ENCODE data around the gene RAC3.

RAC3 gene

DNA sequence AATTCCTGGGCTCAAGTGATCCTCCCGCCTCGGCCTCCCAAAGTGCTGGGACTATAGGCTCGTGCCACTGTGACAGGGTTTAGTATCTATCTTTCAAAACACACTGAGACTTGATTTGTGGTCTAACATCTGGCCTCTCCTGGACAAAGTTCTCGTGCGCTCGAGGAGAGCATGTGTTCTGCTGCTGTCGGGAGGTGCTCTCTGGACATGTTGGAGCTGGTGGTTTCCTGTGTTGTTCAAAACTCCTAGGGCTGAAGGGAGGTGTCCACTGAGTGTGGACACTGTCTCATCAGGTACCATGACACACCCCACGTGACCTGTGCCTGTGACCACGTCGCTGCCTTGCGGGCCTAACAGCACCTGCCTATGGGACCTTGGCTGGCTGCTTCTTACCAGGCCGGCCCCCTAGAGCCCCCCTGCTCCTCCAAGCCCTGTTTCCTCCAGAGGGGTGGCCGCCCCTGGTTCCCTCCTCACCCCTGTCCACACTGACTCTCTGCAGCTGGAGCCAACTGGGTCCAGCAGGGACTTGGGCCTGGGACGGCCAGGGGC is 14.5 kb downstream of the RAC3 start:
- no peak for DNase-seq

DNA sequence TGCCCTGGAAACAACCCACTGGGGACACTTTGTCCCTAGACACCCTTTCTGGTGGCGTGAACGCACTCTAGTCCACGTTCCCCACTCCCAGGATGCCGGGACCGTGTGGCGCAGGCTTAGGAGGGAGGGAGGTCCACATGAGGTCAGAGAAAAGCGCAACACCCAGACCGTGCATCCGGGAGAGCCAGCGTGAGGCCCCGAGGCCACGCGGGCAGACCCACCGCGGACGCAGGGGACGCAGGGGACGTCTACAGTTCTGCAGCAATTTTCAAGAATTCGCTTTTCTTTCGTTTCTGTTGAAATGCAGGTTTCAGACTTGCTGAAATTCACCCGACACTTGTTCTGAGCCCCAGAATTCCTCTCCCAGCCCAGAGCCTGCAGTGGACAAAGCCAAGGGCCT is 15.4 kb downstream of the RAC3 start:
- DNase-seq, result no peak

DNA sequence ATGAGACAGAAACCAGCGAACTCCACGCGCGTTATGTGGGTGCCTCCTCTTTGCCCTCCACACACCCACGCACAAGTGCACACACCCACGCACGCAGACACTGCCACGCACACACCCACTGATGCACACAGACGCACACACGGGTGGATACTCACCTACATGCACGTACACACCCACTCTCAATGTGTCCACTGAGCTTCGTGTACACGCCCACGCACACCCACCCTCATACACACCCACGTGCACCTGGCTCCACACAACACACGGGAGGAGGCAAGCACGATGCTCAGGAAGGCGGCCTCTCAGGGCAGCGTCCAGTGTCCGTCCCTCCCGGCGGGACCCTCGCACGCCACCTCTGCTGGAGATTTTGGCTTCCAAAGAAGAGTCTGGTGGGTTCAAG is 15.9 kb downstream of the RAC3 start:
- DNase-seq, result no peak

DNA sequence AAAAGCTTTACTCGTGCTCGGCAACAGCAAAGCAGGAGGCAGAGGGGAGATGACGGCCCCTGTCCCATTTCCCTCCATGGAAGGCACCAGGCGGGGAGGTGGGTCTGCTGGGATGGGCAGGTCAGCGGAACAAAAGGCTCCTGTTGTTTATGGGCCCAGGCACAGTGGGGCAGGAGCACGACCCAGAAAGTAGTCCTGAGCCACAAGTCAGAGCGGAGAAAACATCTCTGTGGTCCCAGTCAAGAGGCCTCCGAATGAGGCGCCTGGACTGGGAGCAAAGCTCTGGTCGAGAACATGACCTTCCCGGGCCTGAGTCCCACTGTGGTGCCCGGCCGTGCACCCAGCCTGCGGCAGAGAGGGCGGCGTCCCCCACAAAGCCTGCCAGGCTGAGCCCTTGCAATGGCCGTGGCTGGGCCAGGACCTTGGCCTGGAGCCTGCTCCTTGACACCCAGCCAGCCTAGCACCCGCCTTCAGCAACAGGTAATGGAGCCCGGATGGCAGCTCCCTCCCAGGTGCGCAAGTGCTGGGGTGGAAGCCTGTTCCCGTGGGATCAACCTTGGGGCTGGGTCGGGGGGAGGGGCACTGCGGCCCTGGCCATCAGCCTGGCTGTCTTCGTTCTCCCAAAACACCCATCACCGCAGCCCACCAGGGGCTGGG is 16.6 kb downstream of the RAC3 start:
- no peak for DNase-seq

DNA sequence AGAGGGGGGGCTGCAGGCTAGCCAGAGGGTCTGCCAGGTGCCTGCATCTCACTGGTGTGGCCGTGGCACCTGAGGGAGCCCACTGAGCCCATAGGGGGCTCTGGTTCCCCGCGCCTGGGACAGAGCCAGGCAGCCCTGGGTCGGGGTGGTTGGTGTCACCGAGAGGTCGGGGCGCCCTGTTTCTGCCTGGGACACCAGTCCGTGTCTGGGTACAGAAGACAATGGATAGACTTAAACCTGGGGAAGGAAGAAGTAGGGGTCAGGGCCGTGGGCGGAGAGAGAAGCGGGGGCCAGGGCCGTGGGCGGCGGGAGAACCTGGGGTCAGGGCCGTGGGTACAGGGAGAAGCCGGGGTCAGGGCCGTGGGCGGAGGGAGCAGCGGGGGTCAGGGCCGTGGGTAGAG is 17.1 kb downstream of the RAC3 start:
- DNase-seq, result no peak

DNA sequence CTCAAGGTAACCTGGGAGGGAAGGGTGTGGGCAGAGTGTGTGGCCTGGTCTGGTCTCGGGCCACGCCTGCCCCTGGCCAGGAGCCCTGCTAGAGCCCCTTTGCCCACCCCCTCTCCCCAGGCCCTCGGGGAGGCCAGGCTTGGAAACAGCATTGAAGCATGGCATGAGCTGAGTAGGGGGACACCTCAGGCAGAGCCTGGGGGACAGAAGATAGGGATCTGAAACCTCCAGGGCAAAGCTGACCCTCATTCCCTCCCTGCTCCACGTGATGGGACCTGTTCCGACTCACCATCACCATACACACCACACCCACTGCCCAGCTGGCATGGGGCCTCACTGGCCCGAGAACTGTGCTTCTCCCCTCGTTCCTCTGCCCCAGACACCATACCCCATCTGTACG is 17.6 kb downstream of the RAC3 start:
- DNase-seq, result no peak

DNA sequence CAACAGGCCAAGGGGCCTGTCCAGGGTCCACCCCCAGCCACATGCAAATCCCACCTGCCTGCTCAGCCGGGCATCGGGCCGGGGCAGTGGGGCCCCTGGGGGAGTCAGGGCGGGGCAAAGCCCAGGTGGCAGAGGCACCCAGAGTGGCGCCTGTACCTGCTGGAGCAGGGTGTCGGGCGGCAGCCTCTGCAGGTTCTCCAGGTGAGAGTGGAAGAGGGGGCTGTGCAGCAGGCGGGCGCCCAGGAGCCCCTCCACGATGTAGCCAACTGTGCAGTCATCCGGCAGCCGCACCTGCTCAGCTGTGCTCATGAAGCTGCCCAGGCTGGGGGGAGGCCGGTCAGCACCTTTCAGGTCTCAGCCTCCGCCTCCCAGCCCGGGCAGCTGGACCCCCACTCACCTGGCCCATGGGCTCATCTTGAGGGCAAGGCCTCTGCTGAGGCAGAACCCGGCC is 18.1 kb downstream of the RAC3 start:
- no peak for DNase-seq

DNA sequence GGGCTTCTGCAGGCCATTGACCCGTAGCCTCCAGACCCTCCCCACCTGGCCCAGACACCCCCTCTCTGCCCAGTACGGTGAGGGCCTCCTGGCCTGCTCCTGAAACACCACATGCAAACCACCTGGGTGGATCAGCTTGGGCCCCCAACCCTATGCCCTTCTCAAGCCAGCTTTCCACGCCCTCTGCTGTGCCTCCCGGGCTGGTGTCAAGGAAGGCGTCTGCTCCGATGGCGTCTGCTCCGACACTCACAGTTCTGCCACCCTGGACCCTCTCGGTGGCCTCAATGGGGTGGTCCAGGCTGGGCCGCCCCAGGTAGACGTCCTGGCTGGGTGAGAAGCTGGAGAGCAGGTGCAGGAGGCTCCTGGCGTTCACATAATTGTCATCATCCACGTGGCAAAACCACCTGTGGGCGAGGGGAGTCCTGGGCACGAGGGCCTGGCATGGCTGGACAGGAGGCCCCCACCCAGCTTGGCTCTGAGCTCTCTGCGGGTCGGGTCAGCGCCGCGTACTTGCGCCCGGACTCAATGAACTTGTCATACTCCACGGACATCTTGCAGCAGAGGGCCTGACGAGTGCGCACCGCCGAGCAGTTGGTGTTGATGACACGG is 18.8 kb downstream of the RAC3 start:
- DNase-seq, result no peak

DNA sequence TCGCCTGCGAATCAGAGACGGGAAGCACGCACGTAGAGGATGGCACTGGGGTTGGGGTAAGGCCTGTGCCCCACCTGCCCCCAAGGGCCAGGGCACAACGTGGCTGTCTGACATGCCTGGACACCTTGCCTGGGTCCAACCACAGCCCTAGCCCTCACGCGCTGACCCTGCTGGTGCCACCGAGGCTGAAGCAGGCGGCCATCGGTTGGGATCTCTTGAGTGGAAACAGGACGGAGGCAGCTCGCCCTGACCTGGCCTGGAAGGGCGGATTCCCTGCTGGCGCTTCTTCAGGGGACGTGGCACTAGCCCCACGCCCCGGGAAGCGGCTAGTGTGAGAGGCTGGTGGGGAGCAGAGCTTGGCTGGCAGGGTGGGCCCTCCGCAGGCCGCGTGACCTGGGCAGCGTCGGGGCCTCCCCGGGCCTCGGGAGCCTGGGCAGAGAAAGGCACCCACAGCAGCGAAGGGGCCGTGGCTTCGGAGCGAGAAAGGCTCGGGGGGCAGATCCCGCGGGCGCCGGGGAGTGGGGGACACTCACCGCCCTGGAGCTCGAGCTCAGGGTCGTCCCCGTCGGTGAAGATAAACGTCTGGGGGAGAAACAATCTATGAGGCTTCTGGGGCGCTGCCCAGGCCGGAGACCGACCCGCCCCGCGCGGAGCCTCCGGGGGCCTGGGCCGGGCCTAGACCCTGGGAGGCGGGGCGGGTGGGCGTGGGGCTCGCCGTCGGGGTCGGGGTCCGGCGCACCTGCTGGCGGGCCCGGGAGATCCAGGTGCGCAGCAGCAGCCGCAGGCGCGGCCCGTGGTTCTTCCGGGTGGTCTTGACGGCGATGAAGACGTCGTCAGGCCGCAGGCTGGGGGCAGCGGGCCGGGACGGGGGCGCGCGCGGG is 19.5 kb downstream of the RAC3 start:
- DNase-seq, result peak; percentile 17

DNA sequence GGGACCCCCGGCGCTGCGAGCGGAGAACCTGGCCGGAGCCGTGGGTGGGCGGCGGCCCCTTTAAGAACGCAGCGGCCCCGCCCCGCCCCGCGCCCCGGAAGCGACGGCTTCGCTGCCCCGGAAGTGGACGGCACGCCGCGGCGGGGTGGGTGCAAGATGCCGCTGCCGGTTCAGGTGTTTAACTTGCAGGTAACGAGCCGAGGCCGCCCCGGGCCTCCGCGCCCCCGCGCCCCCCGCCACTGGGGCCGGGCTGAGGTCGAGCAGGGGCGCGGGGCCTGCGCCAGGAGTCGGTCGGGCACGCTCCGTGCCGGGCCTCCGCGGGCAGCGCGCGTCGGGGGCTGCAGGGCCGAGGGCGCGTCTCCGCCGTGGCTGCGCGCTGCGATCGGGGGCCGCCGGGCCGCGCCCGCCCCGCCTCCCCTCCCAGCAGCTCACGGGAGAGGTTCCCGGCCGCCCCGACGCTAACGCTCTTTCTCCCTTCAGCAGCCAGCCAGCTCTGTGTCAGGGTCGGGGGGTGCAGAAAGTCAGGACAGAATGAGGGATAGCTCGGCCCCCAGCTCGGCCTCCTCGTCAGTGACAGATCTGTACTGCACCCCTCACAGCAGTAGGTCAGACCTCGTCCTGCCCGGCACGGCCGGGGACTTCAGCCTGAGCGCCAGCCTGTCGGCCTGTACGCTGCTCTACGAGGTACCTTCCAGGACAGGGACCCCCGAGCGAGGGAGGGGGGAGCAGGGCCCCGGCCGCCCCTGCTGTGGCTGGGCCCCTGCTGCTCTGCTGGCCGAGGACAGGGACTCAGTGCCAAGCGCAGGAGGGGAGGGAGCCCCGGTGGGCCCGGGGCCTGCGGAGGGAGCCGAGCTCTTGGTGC is 20.5 kb downstream of the RAC3 start, which contains the start of the genes GPS1 and RFNG:
TSS of gene GPS1 (plus strand) at position 123 of the 862 bp plus-strand sequence. CDS start at position 157, 34 bp downstream.
TSS of gene RFNG (minus strand) at position 36 of the 862 bp plus-strand sequence. CDS start 45 bp downstream, outside the sequence.
- DNase-seq, result peak; percentile 86

DNA sequence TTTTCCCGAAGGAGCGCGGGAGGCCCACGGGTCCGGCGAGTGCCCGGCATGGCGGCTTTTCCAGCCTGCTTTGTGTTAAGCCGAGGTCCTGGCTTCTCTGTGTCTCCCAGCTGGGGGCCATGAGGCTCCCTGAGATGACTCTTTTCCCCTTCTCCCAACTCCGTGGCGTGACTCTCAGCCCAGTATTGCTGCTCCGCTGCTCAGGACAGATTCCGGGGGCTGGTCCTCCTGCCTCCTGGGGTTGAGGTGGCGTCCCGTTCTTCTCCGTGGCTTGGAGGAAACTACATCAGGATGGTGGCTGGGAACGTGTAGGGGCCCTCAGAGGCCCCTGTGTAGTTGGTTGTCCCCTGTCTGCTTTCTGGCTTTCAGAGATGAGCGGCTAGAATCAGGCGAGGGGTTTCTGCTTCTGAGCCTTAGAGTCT is 21.2 kb downstream of the RAC3 start:
- no peak for DNase-seq

DNA sequence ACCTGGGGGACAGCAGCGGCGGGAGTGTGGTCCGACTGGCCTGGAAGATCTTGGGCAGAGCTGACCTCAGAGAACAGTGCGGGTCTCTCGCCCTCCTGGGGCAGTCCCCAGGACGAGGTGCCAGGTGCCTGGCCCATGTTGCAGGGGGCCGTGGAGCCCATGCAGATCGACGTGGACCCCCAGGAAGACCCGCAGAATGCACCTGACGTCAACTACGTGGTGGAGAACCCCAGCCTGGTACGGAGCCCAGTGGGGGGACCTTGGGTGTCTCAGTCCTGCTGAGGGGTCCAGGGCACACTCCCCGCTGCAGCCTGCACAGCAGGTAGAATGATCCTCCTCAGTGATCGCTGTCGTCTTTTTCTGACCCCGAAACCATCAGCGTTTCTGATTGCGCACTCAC is 21.7 kb downstream of the RAC3 start:
- DNase-seq, result no peak

DNA sequence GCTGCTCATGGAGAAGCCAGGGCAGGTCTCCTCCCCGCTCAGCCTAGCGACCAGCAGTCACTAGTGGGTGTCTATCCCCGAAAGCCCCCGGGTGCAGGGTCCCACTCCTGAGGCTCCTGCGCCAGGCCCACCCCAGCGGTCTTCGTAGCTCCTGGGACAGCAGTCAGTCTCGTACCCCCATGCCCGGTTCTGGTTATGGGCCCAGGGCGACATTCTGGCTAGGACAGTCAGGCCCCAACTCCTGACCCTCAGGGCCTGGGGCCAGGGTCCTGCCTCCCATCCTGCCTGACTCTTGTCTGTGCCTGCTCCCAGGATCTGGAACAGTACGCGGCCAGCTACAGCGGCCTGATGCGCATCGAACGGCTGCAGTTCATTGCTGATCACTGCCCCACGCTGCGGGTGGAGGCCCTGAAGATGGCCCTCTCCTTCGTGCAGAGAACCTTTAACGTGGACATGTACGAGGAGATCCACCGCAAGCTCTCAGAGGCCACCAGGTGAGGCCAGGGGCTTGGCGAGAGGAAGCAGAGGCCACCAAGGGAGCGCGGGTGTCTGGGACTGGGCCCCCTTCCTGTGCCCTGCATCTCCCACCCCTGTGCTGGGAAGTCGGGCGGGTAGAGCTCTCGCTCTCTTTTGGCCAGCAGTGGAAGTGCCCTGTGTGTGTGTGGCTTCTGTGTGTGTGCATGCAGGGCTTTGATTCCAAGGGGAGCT is 22.2 kb downstream of the RAC3 start:
- DNase-seq, result no peak

DNA sequence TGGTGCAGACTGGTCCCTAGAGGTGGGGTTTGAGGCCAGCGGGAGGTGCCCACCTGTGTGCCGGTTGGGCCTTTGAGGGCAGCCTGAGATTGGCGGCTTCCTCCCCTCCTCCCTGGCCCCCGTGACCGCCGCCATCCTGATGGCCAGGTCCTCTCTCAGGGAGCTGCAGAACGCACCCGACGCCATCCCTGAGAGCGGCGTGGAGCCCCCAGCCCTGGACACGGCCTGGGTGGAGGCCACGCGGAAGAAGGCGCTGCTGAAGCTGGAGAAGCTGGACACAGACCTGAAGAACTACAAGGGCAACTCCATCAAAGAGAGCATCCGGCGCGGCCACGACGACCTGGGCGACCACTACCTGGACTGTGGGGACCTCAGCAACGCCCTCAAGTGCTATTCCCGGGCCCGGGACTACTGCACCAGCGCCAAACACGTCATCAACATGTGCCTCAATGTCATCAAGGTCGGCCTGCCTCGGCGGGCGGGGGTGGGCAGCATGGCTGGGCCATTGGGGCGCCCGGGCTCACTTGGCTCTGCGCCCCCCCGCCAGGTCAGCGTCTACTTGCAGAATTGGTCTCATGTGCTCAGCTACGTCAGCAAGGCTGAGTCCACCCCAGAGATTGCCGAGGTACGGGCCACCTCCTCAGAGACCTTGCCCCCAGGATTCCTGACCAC is 23.0 kb downstream of the RAC3 start:
- no peak for DNase-seq

DNA sequence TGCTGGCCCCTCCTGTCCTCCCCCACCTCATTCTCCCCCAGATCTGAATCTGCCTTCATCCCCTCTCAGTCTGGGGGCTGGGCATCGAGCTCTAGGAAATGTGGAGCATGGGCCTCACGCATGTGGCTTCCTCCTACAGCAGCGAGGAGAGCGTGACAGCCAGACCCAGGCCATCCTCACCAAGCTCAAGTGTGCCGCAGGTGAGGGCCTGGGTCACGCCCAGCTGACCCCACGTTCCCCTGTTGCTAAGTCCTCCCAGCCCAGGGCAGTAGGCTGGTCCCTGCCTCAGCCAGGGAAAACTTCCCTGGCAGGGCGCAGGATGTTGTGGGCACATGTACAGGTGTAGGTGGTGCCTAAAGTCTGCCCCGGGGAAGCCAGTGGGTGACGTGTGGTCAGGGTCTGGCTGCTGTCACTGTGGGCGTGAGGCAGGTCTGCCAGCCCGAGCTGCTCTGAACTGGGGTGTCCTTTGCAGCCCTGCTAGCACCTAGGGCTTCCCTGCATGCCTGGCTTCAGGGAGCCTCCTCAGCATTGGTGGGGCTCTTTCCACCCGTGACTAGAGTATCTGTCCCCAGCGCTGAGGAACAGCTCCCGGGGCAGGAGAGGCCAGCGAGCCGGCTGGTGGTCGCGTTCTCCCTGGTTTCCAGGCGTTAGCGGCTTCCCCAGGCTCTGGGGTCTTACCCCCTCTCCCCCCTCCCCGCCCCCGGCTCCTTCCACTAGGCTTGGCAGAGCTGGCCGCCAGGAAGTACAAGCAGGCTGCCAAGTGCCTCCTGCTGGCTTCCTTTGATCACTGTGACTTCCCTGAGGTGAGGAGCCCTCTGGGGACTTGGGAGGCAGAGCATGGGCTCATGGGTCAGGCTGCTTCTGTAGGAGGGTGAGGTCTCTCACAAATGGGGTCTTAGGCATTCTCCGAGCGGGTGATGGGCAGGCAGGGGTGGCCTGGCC is 23.8 kb downstream of the RAC3 start:
- DNase-seq, result no peak

DNA sequence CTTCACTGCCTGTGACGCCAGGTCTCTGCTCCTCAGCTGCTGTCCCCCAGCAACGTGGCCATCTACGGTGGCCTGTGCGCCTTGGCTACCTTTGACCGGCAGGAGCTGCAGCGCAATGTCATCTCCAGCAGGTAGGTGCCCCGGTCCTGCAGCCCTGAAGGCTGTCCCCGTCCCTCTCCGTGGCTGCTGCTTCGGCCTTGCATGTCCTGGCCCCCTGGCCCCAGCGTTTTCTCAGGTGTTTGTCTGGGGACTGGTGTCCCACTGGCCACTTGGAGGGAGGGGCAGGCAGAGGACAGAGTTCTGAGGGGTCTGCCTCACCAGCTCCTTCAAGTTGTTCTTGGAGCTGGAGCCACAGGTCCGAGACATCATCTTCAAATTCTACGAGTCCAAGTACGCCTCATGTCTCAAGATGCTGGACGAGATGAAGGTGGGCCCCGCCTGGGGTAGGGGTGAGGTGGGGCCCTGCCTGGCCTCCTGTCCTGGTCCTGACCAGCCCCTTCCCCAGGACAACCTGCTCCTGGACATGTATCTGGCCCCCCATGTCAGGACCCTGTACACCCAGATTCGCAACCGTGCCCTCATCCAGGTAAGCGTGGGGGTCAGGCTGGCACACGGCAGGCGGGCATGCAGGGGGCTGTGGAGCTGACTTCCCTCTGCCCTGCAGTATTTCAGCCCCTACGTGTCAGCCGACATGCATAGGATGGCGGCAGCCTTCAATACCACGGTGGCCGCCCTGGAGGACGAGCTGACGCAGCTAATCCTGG is 24.7 kb downstream of the RAC3 start:
- no peak for DNase-seq

DNA sequence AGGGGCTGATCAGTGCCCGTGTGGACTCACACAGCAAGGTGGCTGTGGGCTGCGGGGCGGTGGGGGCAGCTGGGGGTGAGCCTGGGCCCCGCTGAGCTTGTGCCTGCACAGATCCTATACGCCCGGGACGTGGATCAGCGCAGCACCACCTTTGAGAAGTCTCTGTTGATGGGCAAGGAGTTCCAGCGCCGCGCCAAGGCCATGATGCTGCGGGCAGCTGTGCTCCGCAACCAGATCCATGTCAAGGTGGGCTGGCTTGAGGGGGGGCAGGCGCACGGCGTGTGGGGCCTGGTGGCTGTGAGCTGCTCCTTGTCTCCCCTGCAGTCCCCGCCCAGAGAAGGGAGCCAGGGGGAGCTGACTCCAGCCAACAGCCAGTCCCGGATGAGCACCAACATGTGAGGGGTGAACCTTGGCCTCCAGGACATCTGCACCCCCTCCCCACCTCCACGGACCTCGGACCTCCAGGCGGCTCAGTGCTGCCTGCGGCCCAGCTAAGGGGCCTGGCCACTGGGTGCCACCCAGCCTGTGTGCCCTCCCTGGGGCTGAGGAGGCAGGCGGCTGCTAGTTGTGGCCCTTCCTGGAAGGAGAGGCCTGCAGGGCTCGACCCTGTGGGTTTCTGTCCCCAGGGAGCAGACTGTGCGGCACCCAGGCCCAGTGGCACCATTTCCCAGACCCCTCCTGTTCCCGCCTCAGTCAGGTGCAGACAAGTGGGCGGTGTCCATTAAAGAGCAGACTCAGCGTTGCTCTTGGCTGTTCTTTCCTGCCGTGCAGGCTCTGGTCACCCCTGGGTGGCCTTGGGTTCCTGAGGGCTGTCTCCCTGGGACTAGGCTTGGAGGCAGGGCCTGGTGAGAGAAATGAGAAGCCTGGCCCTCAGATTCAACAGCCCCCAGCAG is 25.5 kb downstream of the RAC3 start:
- no peak for DNase-seq

All from activated CD8-positive, alpha-beta memory T cell treated with anti-CD3 and anti-CD28 coated beads, Interleukin-2, amount 50 U/mL, for 4 hours (primary cell).